ENCODE data around the gene UGT1A8.
"Not testable (repeated sequence)": the region's sequence is repeated elsewhere in the genome, so short reads cannot be mapped to it uniquely, and the experiment has no call there.

Gene UGT1A8

GRCh38 chr2:233736868-233737653 is 119.6 kb downstream of the UGT1A8 start:
- not testable (repeated sequence) for DNase-seq

- no peak for DNase-seq
Measured at GRCh38 chr2:233740870-233741269, 123.4 kb downstream of the UGT1A8 start.

DNA sequence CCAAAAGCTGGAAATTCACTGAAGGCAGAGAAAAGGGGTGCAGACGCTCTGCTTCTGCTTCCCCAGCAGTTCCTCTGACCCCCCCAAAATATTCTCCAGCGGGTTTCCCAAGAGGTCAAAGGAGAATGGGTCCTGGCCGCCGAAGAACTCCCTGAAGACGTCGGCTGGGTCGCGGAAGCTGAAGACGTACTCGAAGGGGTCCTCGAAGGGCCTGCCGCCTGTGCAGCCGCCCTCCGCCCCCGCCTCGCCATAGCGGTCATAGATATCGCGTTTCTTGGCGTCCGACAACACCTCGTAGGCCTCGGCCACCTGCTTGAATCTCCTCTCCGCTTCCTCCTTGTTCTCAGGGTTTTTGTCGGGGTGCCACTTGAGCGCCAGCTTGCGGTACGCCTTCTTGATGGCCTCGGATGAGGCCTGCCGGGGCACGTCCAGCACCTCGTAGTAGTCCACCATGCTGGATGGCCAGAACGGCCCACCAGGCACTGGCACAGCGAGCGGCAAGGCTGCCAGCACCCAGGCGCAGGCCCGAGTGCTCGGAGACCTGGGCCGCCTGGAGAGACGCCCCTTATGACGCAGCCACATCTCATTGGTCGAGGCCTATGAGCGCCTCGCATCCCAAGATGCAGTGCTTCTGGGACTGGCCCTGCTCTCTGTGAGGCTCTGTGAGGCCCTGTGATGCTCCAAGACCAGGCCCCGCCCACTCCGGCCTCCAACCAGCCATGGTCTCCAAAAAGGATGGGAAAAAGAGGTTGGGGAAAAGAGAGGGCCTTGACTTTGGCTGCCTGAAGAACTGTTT is 126.2 kb downstream of the UGT1A8 start:
- no peak for DNase-seq

- DNase-seq, result no peak
Measured at GRCh38 chr2:233745073-233745755, 127.8 kb downstream of the UGT1A8 start.

- not testable (repeated sequence) for DNase-seq
Measured at GRCh38 chr2:233745838-233746237, 128.4 kb downstream of the UGT1A8 start.

GRCh38 chr2:233746475-233747282 is 129.2 kb downstream of the UGT1A8 start:
- no peak for DNase-seq

DNA sequence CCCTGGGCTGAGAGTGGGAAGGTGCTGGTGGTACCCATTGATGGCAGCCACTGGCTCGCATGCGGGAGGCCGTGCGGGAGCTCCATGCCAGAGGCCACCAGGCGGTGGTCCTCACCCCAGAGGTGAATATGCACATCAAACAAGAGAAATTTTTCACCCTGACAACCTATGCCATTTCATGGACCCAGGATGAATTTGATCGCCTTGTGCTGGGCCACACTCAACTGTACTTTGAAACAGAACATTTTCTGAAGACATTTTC is 129.8 kb downstream of the UGT1A8 start:
- no peak for DNase-seq

DNA sequence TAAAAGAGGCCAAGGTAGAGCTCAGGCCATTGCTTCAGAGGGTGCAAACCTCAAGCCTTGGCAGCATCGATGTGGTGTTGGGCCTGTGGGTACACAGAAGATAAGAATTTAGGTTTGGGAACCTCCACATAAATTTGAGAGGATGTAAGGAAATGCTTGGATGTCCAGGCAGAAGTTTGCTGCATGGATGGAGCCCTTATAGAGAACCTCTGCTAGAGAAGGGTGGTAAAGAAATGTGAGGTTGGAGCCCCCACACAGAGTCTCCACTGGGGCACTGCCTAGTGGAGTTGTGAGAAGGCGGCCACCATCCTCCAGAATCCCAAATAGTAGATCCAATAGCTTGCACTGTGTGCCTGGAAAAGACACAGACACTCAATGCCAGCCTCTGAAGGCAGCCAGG is 133.3 kb downstream of the UGT1A8 start:
- not testable (repeated sequence) for DNase-seq

DNA sequence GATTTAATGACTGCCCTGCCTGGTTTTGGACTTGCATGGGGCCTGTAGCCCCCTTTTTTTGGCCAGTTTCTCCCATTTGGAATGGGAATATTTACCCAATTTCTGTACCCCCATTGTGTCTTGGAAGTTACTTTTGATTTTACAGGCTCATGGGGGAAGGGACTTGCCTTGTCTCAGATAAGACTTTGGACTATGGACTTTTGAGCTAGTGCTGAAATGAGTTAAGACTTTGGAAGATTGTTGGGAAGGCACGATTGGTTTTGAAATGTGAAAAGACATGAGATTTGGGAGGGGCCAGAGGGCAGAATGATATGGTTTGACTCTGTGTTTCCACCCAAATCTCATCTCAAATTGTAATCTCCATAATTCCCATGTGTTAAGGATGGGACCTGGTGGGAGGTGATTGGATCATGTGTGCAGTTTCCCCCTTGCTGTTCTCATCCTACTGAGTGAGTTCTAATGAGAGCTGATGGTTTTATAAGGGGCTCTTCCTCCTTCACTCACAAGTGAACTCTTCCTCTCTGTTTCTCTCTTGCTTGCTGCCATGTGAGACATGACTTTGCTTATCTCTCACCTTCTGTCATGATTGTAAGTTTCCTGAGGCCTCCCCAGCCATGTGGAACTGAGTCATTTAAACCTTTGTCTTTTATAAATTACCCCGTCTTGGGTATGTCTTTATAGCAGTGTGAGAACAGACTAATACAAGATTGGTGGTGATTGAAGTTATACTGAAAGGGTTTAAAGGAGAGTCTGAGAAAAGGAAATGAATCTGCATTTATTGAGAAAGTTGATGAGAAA is 134.0 kb downstream of the UGT1A8 start:
- not testable (repeated sequence) for DNase-seq

- DNase-seq, result no peak
Measured at GRCh38 chr2:233754872-233755611, 137.6 kb downstream of the UGT1A8 start.

GRCh38 chr2:233756429-233757081 is 139.1 kb downstream of the UGT1A8 start:
- DNase-seq, result no peak

DNA sequence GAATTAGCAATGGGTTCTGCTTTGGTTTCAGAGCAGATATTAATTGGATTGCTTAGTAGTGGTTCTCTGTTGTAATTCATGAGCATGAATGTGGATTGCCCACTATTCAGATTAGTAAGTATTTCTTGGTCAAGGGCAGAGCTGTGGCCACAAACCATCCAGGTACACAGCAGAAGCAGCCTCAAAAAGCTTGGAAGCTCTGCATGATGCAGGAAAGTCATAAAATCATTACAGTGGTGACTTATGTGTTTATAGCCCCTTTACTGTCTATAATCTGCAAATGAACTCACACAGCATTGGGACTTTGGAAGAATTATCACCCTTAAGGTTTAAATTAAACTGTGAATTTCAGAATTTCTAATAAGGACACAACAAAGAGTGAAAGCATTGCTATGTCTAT is 140.7 kb downstream of the UGT1A8 start:
- no peak for DNase-seq

GRCh38 chr2:233758849-233759248 is 141.4 kb downstream of the UGT1A8 start:
- no peak for DNase-seq

GRCh38 chr2:233760043-233760442 is 142.6 kb downstream of the UGT1A8 start, which contains the start of gene UGT1A1:
UGT1A1 (plus strand) TSS chr2:233760270; CDS start chr2:233760288, 18 bp downstream.
- DNase-seq, result no peak

GRCh38 chr2:233761040-233761769 is 143.8 kb downstream of the UGT1A8 start:
- no peak for DNase-seq

GRCh38 chr2:233764264-233764663 is 146.8 kb downstream of the UGT1A8 start:
- DNase-seq, result no peak

DNA sequence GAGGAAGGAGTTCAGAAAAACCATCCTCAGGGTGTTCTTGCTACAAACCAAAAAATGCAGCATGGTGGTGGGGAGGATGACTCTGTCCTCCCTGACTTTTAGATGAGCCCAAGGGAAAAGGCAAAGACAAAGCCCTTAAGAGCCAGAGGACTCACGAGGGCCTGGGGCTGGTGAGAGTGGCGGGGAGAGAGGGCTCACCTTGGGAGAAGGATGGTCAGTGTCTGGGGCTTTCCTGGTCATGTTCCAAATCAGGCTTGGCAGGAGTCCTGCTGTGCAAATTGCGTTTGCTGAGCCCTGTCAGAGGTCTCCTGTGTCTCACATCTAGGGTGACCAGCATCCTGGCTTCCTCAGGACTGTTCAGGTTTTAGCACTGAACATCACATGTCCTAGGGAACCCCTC is 147.3 kb downstream of the UGT1A8 start:
- DNase-seq, result no peak

DNA sequence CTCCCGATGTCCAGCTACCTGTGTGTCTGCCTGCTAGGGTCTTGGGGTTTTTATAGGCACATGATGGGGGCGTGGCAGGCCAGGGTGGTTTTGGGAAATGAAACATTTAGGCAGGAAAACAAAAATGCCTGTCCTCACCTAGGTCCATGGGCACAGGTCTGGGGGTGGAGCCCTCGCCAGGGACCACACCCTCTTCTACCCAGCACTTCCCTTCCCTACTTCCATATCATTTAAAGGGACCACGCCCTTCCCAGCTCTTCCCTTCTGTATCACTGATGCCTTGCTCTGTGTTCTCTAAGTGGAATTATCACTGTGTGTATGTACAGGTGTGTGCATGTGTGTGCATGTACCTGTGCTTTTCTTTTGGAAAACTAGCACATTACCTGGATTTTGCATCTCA is 149.0 kb downstream of the UGT1A8 start:
- no peak for DNase-seq

DNA sequence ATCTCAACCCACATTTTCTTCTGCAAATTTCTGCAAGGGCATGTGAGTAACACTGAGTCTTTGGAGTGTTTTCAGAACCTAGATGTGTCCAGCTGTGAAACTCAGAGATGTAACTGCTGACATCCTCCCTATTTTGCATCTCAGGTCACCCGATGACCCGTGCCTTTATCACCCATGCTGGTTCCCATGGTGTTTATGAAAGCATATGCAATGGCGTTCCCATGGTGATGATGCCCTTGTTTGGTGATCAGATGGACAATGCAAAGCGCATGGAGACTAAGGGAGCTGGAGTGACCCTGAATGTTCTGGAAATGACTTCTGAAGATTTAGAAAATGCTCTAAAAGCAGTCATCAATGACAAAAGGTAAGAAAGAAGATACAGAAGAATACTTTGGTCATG is 150.6 kb downstream of the UGT1A8 start:
- no peak for DNase-seq

DNA sequence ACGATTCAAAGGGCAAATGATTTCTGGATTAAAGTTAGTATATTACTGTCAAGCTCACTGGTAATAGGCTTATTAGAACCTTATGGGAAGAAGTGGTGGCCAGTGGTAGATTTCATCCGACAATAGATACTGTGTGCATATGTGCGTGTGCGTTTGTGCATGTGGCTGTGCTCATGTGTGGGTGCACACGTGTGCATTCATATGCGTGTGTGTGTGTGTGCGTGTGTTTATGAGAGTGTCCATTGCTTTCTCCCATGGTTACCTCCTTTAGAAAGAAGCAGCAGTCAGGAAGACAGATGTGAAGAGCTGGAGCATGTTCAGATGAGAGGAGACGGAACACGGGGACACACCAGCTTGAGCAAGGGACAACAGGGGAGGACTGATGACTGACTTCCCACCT is 151.8 kb downstream of the UGT1A8 start:
- no peak for DNase-seq
